NCI-H1694 treated with DMSO at 0.1 percent for 48 hours (cell line): ENCODE data around the gene ALDH1A1.
"Not testable (repeated sequence)": the region's sequence is repeated elsewhere in the genome, so short reads cannot be mapped to it uniquely, and the experiment has no call there.

Source experiments
- DNase-seq: peaks from one replicate; lab custom pipeline; 2025; lab: John Stamatoyannopoulos, UW

Gene ALDH1A1

GRCh38 chr9:72896439-72896838, 56.4 kb downstream of the ALDH1A1 start:
- no peak for DNase-seq

- DNase-seq, result no peak
Observed at GRCh38 chr9:72895122-72895521, 57.7 kb downstream of the ALDH1A1 start.

GRCh38 chr9:72894342-72894741, 58.5 kb downstream of the ALDH1A1 start:
- no peak for DNase-seq

- DNase-seq, result no peak
Observed at GRCh38 chr9:72893437-72893836, 59.4 kb downstream of the ALDH1A1 start.

GRCh38 chr9:72891043-72891442, 61.8 kb downstream of the ALDH1A1 start:
- no peak for DNase-seq

- DNase-seq, result no peak
Observed at GRCh38 chr9:72888943-72889342, 63.9 kb downstream of the ALDH1A1 start.

GRCh38 chr9:72888067-72888466, 64.8 kb downstream of the ALDH1A1 start:
- no peak for DNase-seq

- DNase-seq, result no peak
Observed at GRCh38 chr9:72886386-72886785, 66.5 kb downstream of the ALDH1A1 start.

- DNase-seq, result no peak
Observed at GRCh38 chr9:72884508-72884907, 68.3 kb downstream of the ALDH1A1 start.

- DNase-seq, result no peak
Observed at GRCh38 chr9:72883875-72884274, 69.0 kb downstream of the ALDH1A1 start.

GRCh38 chr9:72882117-72882775, 70.6 kb downstream of the ALDH1A1 start:
- no peak for DNase-seq

GRCh38 chr9:72880821-72881220, 72.0 kb downstream of the ALDH1A1 start:
- no peak for DNase-seq

GRCh38 chr9:72875221-72875620, 77.6 kb downstream of the ALDH1A1 start:
- DNase-seq, result no peak

GRCh38 chr9:72874344-72874743, 78.5 kb downstream of the ALDH1A1 start:
- no peak for DNase-seq

- DNase-seq, result no peak
Observed at GRCh38 chr9:72873456-72873855, 79.4 kb downstream of the ALDH1A1 start.

- no peak for DNase-seq
Observed at GRCh38 chr9:72872718-72873117, 80.1 kb downstream of the ALDH1A1 start.

- no peak for DNase-seq
Observed at GRCh38 chr9:72871685-72872084, 81.2 kb downstream of the ALDH1A1 start.

- no peak for DNase-seq
Observed at GRCh38 chr9:72864327-72864726, 88.5 kb downstream of the ALDH1A1 start.

- DNase-seq, result no peak
Observed at GRCh38 chr9:72863456-72864094, 89.3 kb downstream of the ALDH1A1 start.

GRCh38 chr9:72862788-72863187, 90.1 kb downstream of the ALDH1A1 start:
- not testable (repeated sequence) for DNase-seq

GRCh38 chr9:72858089-72858912, 94.6 kb downstream of the ALDH1A1 start:
- no peak for DNase-seq

GRCh38 chr9:72857624-72857996, 95.2 kb downstream of the ALDH1A1 start:
- DNase-seq, result no peak

GRCh38 chr9:72856972-72857623, 95.8 kb downstream of the ALDH1A1 start:
- peak; percentile 24 for DNase-seq
